Right ventricle myocardium inferior (tissue), 1 donor: ENCODE data around the gene MPC1. TPM values are rescaled to one million over a fixed set of nuclear protein-coding genes. Genes with fewer than 3 reads are reported as not detected.
"Not testable (repeated sequence)": the region's sequence is repeated elsewhere in the genome, so short reads cannot be mapped to it uniquely, and the experiment has no call there.

Experiments
- ATAC-seq: fragments of 200-7000 bp; cut with Tn5 transposase; one replicate; pipeline ENCODE4 v1.9.1; 2020; ENCODE audit warnings: mild to moderate bottlenecking, moderate library complexity
- DNase-seq: peaks from one replicate; pipeline ENCODE4 v3.0.0; 2021; ENCODE audit errors: missing footprints
- intact Hi-C: fragments of 100-400 bp; cut with DNase I; formaldehyde crosslinking; loops from one replicate; pipeline ENCODE4 v1.11.0; 2022
- total RNA-seq: library from RNA; stranded (reverse); fragmentation: NEBNext Ultra II Directional; extraction: Animal tissue kit (Norgen Biotek cat#: 25700); gene quantifications from one replicate; pipeline ENCODE4 v1.2.1, GENCODE V29; 2021
- donor health status: DM: no; HTN: yes; CAD: no; lungs with severe emphysema.

Gene MPC1
- total RNA-seq, 1 donor from 2014 or later, result 381 TPM

GRCh38 chr6:166410426-166410935 lies 27.7 kb upstream of the MPC1 start:
- no peak for DNase-seq
- ATAC-seq, result no peak
- intact Hi-C loops, result no loop called here

- DNase-seq (no peak), ATAC-seq (no peak)
- intact Hi-C loops, result no loop called here
Measured at GRCh38 chr6:166408936-166409755, 26.4 kb upstream of the MPC1 start.

GRCh38 chr6:166406197-166406596 lies 23.5 kb upstream of the MPC1 start:
- ATAC-seq (no peak), DNase-seq (no peak)
- intact Hi-C loops, result no loop called here

DNA sequence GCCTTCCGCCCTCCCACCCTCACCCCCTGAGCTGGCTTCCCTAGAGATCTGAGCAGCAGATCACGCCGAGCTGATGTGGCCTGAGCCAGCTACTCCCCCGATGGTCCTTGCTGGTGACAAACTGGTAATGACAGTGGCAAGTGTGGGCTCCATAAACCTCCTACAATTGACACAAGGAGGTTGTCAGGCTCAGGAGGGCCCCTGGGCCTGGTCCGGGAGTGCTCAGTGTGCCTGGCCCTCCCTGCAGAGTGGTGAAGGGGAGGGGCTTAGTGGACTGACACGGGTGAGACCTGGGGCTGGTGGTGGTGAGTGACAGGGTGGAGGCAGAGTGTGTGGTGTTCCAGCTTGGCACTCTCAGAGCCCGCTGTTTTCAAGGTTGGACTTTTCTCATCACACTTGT lies 22.6 kb upstream of the MPC1 start:
- no peak for DNase-seq
- no peak for ATAC-seq
- intact Hi-C loops, result no loop called here

GRCh38 chr6:166402582-166403277 lies 20.0 kb upstream of the MPC1 start:
- intact Hi-C loops, result loop anchor here (5.0 kb wide), 1 partner anchor 245 kb away; no protein-coding TSS in a partner anchor
- ATAC-seq, result no peak

DNA sequence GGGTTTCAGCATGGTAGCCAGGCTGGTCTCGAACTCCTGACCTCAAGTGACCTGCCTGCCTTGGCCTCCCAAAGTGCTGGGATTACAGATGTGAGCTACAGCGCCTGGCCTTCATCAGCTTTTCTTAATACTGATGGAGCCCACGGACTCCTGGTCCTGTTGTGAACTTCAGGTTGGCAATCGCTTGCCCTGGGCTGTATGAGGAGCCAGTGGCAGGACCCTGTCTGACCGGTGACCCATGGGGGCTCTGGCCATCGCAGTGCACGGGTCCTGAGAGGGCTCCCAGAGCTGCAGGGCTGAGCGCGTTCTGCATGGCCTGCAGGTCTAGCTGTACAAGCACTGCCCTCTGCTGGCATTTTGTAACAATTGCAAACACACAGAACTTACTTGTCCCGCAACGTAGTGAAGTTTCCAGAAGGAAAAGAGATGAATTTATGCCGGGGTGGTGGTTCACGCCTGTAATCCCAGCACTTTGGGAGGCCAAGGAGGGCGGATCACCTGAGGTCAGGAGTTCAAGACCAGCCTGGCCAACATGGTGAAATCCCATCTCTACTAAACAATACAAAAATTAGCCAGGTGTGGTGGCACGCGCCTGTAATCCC lies 18.0 kb upstream of the MPC1 start:
- intact Hi-C loops, result loop anchor here (1.0 to 5.0 kb wide), 3 partner anchors 87 to 243 kb away; no protein-coding TSS in a partner anchor
- ATAC-seq, result peak; percentile 73
- peak; percentile 82 for DNase-seq

More at GRCh38 chr6:166402582-166403277, 20.0 kb upstream of the MPC1 start:
- DNase-seq, result no peak

DNA sequence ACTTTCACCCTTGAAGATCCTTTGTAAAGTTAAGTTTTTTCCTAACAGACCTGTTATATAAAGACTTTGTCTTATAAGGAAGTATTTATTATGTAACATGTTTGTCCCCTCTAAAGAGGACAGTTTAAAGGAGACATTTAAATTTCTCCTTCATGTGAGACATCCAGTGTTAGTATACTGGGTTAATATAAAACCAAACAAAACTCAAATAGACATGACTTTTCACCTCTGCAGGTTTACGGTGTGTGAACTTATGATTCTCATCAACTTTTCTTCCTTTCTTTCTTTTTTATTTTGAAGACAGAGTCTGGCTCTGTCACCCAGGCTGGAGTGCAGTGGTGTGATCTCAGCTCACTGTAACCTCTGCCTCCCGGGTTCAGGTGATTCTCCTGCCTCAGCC lies 17.4 kb upstream of the MPC1 start:
- DNase-seq, result no peak
- intact Hi-C loops, result loop anchor here (2.0 to 5.0 kb wide), 2 partner anchors 125 to 243 kb away; no protein-coding TSS in a partner anchor
- ATAC-seq, result no peak

DNA sequence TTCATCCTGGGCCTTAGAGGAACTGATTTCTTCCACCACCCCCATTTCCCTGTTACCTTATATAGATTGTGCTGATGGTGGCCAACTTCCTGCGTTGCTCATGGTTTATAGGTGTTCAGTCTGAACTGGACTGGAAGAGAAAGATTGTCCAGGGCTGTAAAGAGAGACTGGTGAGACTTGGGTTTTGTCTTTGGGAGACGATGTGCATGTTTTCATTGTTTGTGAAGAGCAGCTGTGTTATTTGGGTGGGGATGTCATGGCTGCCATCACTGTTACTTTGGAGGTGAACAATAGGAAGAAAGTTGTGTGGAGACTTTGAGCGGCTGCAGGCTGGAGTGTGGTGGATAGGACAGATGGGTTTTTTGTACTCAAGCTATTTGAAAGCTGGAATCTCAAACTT lies 15.6 kb upstream of the MPC1 start:
- DNase-seq (no peak), ATAC-seq (no peak)
- intact Hi-C loops, result no loop called here

- DNase-seq, result no peak
- no peak for ATAC-seq
- intact Hi-C loops, result no loop called here
Measured at GRCh38 chr6:166397849-166398248, 15.1 kb upstream of the MPC1 start.

GRCh38 chr6:166395778-166396177 lies 13.0 kb upstream of the MPC1 start:
- intact Hi-C loops, result no loop called here
- ATAC-seq (no peak), DNase-seq (no peak)

- intact Hi-C loops, result no loop called here
- ATAC-seq (no peak), DNase-seq (no peak)
Measured at GRCh38 chr6:166395351-166395750, 12.6 kb upstream of the MPC1 start.

- DNase-seq (no peak), ATAC-seq (no peak)
- intact Hi-C loops, result no loop called here
Measured at GRCh38 chr6:166394036-166394892, 11.5 kb upstream of the MPC1 start.

DNA sequence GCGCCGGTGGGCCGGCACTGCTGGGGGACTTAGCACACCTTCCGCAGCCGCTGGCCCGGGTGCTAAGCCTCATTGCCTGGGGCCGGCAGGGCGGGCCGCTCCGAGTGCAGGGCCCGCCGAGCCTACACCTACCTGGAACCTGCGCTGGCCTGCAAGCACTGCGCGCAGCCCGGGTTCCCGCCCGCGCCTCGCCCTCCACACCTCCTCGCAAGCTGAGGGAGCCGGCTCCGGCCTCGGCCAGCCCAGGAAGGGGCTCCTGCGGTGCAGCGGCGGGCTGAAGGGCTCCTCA lies 10.7 kb upstream of the MPC1 start:
- ATAC-seq, result no peak
- no peak for DNase-seq
- intact Hi-C loops, result no loop called here

- DNase-seq, intact Hi-C loops, ATAC-seq: not testable (repeated sequence)
Measured at GRCh38 chr6:166392755-166393534, 10.2 kb upstream of the MPC1 start.

DNA sequence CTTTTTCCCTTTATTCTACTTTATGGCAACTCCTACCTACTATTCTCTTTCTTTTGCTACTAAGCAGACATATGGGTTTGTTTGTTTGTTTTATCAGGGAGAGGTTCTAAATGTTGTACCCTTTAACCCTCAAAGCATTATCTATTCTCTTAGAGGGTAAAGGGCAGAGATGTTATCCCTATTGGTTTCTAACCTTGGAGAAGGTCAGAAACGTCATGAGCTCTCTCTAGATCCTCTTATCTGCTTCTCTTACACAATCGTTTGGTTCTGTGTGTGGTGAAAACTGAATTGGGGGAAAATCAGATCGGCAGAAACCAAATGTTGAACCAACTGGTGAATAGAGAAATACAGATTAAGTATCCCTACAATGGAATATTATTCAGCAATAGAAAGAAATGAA lies 6.4 kb upstream of the MPC1 start:
- intact Hi-C loops, result no loop called here
- no peak for ATAC-seq
- DNase-seq, result no peak

- ATAC-seq, result no peak
- intact Hi-C loops, result no loop called here
- no peak for DNase-seq
Measured at GRCh38 chr6:166388290-166389004, 5.7 kb upstream of the MPC1 start.

- intact Hi-C loops, result no loop called here
- ATAC-seq (no peak), DNase-seq (no peak)
Measured at GRCh38 chr6:166387642-166388289, 5.0 kb upstream of the MPC1 start.
